GM18508 (cell line): Measurements from ENCODE around the gene PRR16.
A peak's percentile ranks its signal among the peaks of the same experiment; 100 is the strongest.
"Not testable (repeated sequence)": the region's sequence is repeated elsewhere in the genome, so short reads cannot be mapped to it uniquely, and the experiment has no call there.

Experiments
- ATAC-seq: cut with Tn5 transposase; IDR thresholded peaks from one replicate; pipeline ENCODE4 v1.9.1; 2021; ENCODE audit warnings: moderate number of reproducible peaks; ENCODE audit not compliant: insufficient read depth, unreplicated experiment

Gene PRR16

DNA sequence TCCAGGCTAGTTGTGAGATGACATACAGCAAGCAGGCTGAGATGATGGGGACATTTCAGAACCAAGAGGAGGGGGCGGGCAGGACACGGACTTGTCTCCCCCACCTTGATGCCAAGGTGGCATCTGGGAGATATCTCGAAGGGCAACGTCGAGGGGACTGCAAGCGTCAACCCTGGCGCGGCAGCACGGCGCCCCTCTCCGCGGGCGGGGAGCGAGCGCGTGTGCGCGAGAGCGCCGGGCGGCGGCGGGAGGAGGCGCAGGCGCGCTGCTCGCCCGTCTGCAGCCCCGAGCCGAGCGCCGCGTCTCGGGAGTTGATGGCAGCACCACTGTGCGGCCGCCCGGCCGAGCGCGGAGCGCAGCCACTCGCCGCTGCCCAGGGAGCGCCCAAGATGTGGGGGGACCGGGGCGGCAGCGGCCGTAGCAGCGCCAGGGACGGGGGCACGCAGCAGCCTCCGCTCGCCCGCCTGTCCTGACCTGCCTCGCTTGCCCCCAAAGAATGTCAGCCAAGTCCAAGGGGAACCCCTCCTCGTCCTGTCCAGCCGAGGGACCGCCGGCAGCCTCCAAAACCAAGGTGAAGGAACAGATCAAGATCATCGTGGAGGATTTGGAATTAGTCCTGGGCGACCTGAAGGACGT, at the start of gene PRR16:
Gene PRR16, plus strand, starts transcription at position 310 of the 636 bp plus-strand sequence.
- ATAC-seq, result peak; percentile 41

DNA sequence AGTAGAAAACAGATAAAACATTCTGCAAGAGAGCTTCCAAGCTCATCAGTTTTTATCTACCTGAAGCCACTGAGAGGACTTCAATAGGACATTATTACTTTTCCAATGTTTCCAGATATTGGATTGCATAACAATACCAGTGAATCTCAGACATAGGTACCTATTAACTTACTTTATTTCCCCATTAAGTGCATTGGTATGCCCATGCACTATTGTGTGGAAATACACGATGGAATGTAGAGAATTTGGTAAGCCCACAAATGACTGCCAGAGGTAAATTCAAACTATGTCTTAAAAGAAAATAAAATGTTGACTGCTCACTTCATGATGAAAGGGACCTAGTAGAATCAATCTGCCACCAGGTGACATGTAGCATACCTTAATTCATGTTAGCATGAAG, 48.1 kb upstream of the PRR16 start:
- no peak for ATAC-seq

- ATAC-seq, result no peak
Observed at GRCh38 chr5:120419127-120419526, 45.0 kb upstream of the PRR16 start.

- ATAC-seq, result not testable (repeated sequence)
Observed at GRCh38 chr5:120426633-120427275, 37.3 kb upstream of the PRR16 start.

- no peak for ATAC-seq
Observed at GRCh38 chr5:120430572-120430971, 33.5 kb upstream of the PRR16 start.

GRCh38 chr5:120432861-120433260, 31.2 kb upstream of the PRR16 start:
- ATAC-seq, result no peak

GRCh38 chr5:120435129-120435528, 29.0 kb upstream of the PRR16 start:
- ATAC-seq, result no peak

DNA sequence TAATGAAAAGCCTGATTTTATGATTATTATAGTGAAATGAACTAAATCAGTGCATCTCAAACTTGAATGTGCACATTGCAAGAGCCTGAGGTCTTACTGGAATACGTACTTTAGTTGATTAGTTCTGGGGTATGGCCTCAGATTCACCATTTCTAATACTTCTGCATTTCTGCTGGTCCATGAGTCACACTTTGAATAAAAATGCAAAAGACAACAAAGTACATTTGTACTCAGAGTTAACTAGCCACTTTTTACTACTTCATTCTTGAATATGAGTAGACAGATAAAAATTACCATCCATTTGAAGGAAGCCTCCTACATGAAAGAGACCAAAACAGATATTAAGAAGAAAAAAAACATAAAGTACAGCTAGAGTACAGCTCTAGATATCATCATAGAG, 27.1 kb upstream of the PRR16 start:
- ATAC-seq, result no peak

DNA sequence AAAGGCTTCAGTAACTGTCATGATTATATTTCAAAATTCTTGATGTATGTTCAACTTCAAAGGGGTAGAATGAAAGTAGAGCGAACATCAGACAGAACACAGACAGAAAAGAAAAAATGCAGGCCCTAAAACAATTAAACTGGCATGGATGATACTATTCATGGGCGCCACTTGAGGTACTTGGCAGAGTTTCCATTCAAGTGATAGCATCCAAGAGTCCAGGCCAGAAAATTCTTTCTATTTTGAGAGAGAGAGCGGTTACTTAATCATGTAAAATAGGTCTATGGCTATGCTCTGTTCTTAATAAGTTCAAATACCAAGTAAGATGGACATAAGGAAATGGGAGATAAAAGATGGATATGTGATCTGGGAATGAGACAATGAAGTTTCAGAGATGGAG, 21.4 kb upstream of the PRR16 start:
- ATAC-seq, result no peak

GRCh38 chr5:120443607-120444006, 20.5 kb upstream of the PRR16 start:
- ATAC-seq, result no peak

DNA sequence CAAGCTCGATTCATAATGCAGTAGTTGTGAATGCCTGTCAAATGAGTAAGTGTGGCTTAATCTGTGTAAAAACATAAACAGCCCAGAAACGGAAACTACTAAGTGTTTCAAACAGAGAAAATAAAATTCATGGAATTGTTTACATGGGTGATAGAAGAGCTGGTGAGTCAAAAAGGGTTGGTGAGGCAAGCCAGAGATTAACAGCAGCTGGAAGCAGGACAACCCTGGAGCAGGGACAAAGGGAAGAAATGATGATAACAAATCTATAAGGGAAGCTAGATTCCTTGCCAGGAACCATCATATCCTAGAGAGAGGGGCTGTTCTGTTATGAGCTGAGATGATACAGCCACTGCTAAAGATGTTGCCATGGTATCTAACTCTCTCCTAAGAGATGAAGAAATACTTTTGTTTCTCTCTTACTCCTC, 18.0 kb upstream of the PRR16 start:
- ATAC-seq, result no peak

GRCh38 chr5:120446901-120447300, 17.2 kb upstream of the PRR16 start:
- ATAC-seq, result no peak

GRCh38 chr5:120447706-120448239, 16.3 kb upstream of the PRR16 start:
- ATAC-seq, result no peak

GRCh38 chr5:120449501-120449900, 14.6 kb upstream of the PRR16 start:
- ATAC-seq, result no peak

GRCh38 chr5:120450910-120451309, 13.2 kb upstream of the PRR16 start:
- ATAC-seq, result no peak

DNA sequence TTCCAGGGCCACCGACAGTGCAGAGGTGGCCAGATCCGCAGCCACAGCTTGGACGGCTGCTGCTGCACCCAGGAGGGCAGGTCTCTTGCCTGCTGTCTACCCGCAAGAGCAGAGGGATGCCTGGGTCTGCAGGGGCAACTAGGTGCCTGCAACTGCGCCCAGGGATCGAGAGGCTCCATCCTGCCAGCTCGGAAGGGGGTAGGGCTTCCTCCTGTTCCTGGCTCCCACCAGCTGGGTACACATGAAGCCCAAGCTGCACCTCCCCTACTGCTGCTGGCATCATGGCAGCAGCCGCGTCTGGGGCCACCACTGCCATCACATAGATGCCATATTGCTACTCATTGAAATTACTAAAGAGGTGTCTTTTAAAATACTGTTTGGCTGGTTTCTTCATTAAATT, 12.7 kb upstream of the PRR16 start:
- no peak for ATAC-seq

- ATAC-seq, result no peak
Observed at GRCh38 chr5:120452471-120452870, 11.6 kb upstream of the PRR16 start.

DNA sequence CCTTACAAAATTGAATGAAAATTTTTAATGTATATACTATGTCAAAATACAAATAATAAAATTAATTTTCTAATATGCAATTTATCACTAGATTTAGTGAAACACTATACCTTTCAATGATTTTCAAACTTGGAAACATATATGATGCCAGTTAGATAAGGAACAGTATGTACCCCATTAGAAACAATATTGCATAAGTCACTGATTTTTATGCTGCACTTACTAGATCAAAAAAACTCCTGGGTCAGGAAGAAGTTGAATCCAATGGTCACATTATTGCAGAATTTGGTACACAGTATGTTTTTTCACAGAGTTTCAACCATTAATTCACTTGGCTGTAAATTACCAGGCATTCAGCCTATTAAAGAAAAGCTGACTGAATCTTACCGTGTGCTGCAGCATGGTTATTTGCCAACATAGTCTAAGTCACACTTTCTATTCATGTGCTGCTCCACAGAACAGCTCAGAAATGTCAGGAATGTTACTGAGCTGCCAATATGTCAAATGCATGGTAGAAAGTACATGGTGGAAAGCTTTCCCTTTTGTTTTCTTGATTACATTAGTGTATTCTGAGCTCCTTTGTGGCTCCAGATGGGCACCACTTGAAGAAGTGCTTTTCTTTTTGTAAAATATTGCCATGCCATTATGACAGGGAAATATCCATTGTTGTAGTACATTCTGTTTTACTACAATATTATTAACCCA, 9.9 kb upstream of the PRR16 start:
- no peak for ATAC-seq

GRCh38 chr5:120456006-120456405, 8.1 kb upstream of the PRR16 start:
- no peak for ATAC-seq

DNA sequence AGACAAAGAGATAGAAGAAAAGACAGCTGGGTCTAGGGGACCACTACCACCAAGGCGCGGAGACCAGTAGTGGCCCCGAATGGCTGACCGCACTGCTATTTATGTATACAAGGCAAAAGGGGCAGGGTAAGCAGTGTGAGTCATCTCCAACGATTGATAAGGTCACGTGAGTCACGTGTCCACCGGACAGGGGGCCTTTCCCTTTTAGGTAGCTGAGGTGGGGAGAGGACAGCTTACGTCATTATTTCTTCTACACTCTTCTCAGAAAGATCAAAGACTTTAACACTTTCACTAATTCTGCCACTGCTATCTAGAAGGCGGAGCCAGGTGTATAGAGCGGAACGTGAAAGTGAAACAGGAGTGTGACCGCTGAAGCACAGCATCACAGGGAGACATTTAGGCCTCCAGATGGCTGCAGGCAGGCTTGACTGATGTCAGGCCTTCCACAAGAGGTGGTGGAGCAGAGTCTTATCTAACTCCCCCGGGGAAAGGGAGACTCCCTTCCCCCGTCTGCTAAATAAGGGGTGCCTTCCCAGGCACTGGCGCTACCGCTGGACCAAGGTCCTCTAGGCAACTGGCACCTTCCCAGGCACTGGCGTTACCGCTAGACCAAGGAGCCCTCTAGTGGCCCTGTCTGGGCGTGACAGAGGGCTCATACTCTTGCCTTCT, 6.1 kb upstream of the PRR16 start:
- ATAC-seq, result peak; percentile 90

GRCh38 chr5:120458508-120458847, 5.6 kb upstream of the PRR16 start:
- ATAC-seq, result not testable (repeated sequence)
